Left cardiac atrium (tissue), 4 donors: Measurements from ENCODE around the gene KCNQ1OT1. TPM values are rescaled to one million over a fixed set of nuclear protein-coding genes. Genes with fewer than 3 reads are reported as not detected.
A peak's percentile ranks its signal among the peaks of the same experiment; 100 is the strongest.

Experiments
- ATAC-seq, 2 donors: fragments of 200-7000 bp; cut with Tn5 transposase; one replicate each; pipeline ENCODE4 v1.9.1; 2020; ENCODE audit warnings: mild to moderate bottlenecking in 2 of 2, moderate library complexity in 2 of 2
- DNase-seq: peaks from one replicate; pipeline ENCODE4 v3.0.0-alpha.2; 2020
- intact Hi-C, 2 donors: fragments of 100-400 bp; cut with DNase I; formaldehyde crosslinking; loops; one replicate each; pipeline versions ENCODE4 v1.14.1 to v1.15.1; 2022 to 2023
- total RNA-seq, 2 donors: library from RNA; stranded (reverse); fragmentation: NEBNext Ultra II Directional; extraction: Animal tissue kit (Norgen Biotek cat#: 25700); gene quantifications; one replicate each; pipeline ENCODE4 v1.2.1, GENCODE V29; 2021
- donor health status: DM: no; HTN: yes; CAD: no.
- donor health status: DM: no; HTN: yes; CAD: no; lungs with severe emphysema.
- donor health status: DM: yes; HTN: yes; CAD: no.
- donor health status: Dilated cardiomyopathy.

KCNQ1OT1 gene
- total RNA-seq, 2 donors from 2014 or later: 0.59 to 0.81 TPM

- intact Hi-C loops: no loop called here
- DNase-seq (peak; percentile 14), ATAC-seq (no peak)
Observed at GRCh38 chr11:2693271-2694261, 6.2 kb downstream of the KCNQ1OT1 start.

GRCh38 chr11:2691991-2692875 lies 7.6 kb downstream of the KCNQ1OT1 start:
- no peak for DNase-seq
- ATAC-seq: no peak
- intact Hi-C loops: no loop called here

DNA sequence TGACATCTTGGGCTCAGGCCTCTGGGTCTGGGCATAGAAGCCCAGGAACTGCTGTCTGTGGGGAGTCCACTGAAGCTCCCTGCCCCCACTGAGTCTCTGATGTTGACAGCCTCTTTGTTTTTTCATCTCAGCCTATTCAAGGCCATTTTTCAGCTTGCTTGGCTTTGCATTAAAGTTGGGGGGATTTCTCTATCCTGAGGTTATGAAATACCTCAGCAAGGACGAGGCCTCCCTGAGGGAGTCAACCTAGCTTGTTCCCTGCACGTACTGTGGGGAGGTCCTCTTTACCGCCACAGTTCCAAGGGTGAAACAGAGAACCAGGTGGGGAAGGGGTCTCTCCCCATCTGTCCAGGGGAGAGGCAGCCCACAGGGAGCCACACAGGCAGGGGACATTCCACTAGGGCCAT lies 8.4 kb downstream of the KCNQ1OT1 start:
- intact Hi-C loops: no loop called here
- DNase-seq (no peak), ATAC-seq (no peak)

DNA sequence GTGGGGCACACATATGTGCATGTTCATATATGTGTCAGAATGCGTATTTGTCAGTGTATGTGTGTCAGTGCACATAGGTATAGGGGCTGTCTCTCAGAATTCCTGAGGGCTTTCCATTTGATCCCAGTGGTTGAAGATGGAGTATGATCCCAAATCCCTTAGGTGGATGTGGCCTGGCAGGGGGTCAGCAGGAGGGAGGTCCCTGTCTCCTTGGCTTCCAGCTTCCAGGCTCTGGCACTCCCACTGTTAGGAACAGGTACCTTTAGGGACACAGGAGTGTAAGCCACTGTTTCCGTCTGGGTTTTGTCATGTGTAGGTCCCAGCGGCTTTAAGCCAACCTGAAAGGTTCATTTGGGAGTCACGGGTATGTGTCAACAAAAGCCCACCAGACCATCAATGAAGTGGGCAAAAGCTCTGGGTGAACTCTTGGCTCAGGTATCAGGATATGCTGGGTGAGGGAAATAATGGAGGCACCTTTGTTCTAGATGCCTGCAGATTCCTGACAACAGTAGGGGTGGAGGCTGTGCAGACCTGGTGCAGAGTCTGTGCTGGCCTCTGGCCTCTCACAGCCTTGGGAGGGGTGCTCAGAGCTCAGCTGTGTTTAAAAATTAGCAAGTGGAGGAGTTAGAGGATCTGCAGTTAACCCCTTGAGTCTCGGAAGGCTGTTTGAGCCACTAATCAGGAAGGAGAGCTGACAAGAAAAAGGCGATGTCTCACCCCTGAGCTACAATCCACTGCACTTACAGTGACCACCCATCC lies 9.0 kb downstream of the KCNQ1OT1 start:
- ATAC-seq (no peak), DNase-seq (peak; percentile 6)
- intact Hi-C loops: no loop called here

- intact Hi-C loops: no loop called here
- ATAC-seq: no peak
Observed at GRCh38 chr11:2689651-2690575, 9.9 kb downstream of the KCNQ1OT1 start.

GRCh38 chr11:2688381-2689231 lies 11.2 kb downstream of the KCNQ1OT1 start:
- intact Hi-C loops: no loop called here
- ATAC-seq (no peak), DNase-seq (peak; percentile 10)

More at GRCh38 chr11:2689651-2690575, 9.9 kb downstream of the KCNQ1OT1 start:
- peak; percentile 6 for DNase-seq

GRCh38 chr11:2687782-2688191 lies 12.0 kb downstream of the KCNQ1OT1 start:
- peak; percentile 12 to 24 for ATAC-seq
- intact Hi-C loops: no loop called here
- peak; percentile 41 for DNase-seq

DNA sequence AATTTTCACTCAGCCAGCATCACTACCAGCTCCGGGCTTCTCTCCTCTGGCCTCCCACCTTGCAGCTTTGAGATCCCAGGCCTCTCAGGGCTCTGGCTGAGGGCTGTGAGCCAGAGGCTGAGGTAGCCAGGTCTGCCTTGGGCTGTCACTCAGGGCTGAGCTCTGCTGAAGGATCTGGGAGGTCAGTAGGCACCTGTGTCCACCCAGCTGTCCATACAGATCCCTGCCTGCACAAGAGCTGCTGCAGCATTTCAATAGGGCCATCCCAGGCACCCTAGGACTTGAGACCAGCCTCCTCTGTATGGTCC lies 12.6 kb downstream of the KCNQ1OT1 start:
- DNase-seq: peak; percentile 9
- no peak for ATAC-seq
- intact Hi-C loops: no loop called here

DNA sequence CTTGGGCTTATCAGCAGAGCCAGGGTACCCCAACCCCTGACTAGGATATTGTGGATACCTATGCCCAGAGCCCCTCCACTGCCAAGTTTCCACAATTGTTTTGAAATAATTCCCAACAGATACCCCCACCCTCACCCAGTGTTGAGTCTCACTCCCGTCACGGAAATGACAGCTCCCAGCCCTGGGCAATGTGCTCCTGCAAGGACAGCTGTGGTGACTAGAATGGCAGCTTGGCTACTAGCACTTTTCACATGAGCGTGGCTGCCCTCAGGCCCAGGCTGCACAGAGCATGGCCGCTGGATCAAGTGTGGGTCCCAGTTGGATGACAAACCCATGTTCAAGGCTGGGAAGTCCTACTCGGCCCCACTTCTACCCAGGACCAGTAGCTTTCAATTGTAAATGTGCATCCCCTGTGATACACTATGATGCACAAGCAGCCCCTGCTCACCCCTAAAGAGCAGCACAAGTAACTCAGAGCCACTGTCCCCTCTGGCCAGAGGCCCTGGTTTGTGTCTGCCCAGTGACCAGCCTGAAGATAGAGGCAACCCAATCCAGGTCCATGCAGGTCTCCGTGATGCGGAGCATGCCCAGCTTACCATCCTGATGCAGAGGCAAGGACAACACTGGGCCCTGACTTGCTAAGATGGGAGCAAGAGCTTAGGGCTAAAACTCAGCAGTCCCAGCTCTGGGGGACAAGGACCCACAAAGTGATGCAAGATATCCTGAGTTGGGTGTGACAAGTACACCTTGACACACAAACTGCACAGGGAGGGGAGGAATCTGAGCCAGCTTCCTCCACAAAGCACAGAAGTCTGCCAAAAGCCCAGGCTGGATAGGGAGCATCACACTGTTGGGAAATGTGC lies 13.2 kb downstream of the KCNQ1OT1 start:
- intact Hi-C loops: no loop called here
- DNase-seq (peak; percentile 13), ATAC-seq (no peak)

DNA sequence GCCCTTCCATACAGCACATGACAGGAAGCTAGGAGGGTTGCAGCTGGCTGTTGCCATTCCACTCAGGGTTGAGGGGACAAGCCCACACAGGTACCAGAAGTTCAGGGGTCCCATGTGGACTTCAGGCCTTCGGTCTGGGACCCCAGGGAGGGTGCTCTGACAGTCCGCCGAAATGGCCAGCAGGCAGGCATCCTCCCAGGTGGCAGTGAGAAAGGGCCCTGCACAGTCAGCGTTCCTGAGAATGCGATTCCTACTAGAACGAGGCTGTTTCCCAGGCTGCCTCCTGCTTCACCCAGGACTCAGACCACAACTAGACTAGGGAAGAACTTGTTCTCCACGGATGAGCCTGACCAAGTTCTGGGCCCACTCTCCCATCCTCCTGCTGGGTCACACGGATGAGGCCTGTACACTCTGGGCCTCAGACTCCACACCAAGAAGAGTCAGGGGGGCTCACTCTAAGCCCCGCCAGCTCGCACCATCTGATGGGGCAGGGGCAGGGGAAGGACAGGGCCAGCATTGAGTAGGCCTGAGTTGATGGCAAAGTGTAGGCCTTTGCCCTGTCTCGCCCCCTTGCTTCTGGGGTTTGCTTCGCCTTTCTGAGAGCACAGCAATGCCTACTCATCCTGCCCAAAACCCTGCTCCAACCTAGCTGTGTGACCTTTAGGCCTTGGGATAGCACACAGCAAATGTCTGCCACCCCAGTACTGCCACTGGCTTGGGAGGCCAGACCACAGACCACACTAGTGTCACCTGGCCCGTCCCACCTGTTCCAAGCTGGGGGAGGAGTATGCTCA lies 14.0 kb downstream of the KCNQ1OT1 start:
- DNase-seq (peak; percentile 17), ATAC-seq (no peak)
- intact Hi-C loops: no loop called here

GRCh38 chr11:2685051-2685450 lies 14.7 kb downstream of the KCNQ1OT1 start:
- intact Hi-C loops: no loop called here
- DNase-seq (peak; percentile 7), ATAC-seq (no peak)

- ATAC-seq (no peak), DNase-seq (peak; percentile 0)
- intact Hi-C loops: no loop called here
Observed at GRCh38 chr11:2684581-2684980, 15.2 kb downstream of the KCNQ1OT1 start.

DNA sequence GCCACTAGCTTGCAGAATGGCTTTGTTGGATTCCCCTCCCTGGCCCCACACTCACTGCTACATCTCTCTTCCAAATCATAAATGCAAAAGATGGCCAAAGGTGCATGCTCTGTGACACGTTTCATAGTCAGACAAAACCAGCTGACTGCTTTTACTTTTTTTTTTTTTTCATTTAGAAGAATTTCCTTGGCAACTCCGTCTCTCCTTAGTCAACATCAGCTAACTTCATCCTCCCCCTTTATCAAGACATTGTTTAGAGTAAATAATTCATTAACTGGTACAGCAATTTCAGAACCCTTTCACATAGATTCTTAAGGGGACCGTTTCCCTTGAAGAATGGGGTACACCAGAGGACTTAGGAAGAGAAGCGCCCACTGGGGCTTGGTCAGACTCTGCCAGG lies 16.0 kb downstream of the KCNQ1OT1 start:
- intact Hi-C loops: no loop called here
- DNase-seq: no peak
- no peak for ATAC-seq

GRCh38 chr11:2681408-2682145 lies 18.2 kb downstream of the KCNQ1OT1 start:
- no peak for ATAC-seq
- intact Hi-C loops: no loop called here
- peak; percentile 4 for DNase-seq
